HFFc6 (cell line): ENCODE results near the gene AQP1. TPM values are rescaled to one million over a fixed set of nuclear protein-coding genes. Genes with fewer than 3 reads are reported as not detected.

Experiments used
- DNase-seq: peaks from one replicate; pipeline ENCODE4 v3.0.0-alpha.2; 2018
- H3K27ac Mint-ChIP-seq: 2 replicates; pipeline ENCODE4 v1.8.0; 2020; ENCODE audit warnings: mild to moderate bottlenecking, mixed read lengths
- H3K27me3 Mint-ChIP-seq: 2 replicates; pipeline ENCODE4 v1.8.0; 2021; ENCODE audit warnings: mild to moderate bottlenecking, moderate library complexity, mixed read lengths; ENCODE audit not compliant: insufficient read depth
- H3K36me3 Mint-ChIP-seq: 2 replicates; pipeline ENCODE4 v1.8.0; 2021; ENCODE audit warnings: low read depth, mixed read lengths
- H3K4me1 Mint-ChIP-seq: 2 replicates; pipeline ENCODE4 v1.8.0; 2020; ENCODE audit warnings: low read depth, mixed read lengths
- H3K4me3 Mint-ChIP-seq: 2 replicates; pipeline ENCODE4 v1.8.0; 2020; ENCODE audit warnings: mild to moderate bottlenecking, moderate library complexity, mixed read lengths
- H3K9me3 Mint-ChIP-seq: 2 replicates; pipeline ENCODE4 v1.8.0; 2020; ENCODE audit warnings: mild to moderate bottlenecking, mixed read lengths
- total RNA-seq, 6 experiments: library from RNA; stranded (reverse); fragmentation: NEBNext Ultra II Directional; extraction: Animal tissue kit (Norgen Biotek cat#: 25700); gene quantifications; 2 replicates in 1 of 6; 3 replicates in 5 of 6; pipeline ENCODE4 v1.2.3, GENCODE V29; 2021
- TF ChIP-seq, protein P1 (sequence below): fragments of 200-600 bp; sonication (generic); IDR thresholded peaks from 2 replicates; pipeline ENCODE4 v1.5.0; 2021; ENCODE audit warnings: antibody characterized with exemption, mild to moderate bottlenecking

Gene AQP1
- total RNA-seq, 6 experiments from 2014 or later: 0.40 to 0.94 (median 0.57) TPM

DNA sequence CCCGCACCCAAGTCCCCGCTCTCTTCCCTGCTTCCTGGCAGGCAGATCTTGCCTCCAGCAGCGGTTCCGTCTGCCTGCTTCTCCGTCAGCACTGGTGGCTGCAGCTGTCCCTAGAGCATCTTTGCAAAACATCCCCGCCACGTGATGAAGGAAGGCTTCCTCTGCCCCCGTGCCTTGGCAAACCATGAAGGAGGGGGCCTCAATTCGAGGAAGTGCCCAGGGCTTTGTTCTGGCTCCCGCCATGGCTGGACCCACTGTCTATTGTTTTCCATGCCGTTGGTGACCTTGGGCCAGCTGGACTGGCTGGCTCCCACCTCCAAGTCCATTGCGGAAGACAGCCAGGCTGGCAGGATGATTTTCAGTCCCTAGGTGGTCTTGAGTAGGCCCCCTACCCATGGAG lies 13.2 kb upstream of the AQP1 start:
- no peak overlapping the region for H3K27ac Mint-ChIP-seq
- no peak overlapping the region for H3K4me3 Mint-ChIP-seq
- TF ChIP-seq, protein P1, sequence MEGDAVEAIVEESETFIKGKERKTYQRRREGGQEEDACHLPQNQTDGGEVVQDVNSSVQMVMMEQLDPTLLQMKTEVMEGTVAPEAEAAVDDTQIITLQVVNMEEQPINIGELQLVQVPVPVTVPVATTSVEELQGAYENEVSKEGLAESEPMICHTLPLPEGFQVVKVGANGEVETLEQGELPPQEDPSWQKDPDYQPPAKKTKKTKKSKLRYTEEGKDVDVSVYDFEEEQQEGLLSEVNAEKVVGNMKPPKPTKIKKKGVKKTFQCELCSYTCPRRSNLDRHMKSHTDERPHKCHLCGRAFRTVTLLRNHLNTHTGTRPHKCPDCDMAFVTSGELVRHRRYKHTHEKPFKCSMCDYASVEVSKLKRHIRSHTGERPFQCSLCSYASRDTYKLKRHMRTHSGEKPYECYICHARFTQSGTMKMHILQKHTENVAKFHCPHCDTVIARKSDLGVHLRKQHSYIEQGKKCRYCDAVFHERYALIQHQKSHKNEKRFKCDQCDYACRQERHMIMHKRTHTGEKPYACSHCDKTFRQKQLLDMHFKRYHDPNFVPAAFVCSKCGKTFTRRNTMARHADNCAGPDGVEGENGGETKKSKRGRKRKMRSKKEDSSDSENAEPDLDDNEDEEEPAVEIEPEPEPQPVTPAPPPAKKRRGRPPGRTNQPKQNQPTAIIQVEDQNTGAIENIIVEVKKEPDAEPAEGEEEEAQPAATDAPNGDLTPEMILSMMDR: no peak
- DNase-seq: no peak
- peaks cover 44% of the 10 kb centered on the region for H3K27me3 Mint-ChIP-seq
- H3K36me3 Mint-ChIP-seq: no peaks in the 10 kb centered on the region
- no peaks in the 10 kb centered on the region for H3K4me1 Mint-ChIP-seq
- H3K9me3 Mint-ChIP-seq: no peaks in the 10 kb centered on the region

DNA sequence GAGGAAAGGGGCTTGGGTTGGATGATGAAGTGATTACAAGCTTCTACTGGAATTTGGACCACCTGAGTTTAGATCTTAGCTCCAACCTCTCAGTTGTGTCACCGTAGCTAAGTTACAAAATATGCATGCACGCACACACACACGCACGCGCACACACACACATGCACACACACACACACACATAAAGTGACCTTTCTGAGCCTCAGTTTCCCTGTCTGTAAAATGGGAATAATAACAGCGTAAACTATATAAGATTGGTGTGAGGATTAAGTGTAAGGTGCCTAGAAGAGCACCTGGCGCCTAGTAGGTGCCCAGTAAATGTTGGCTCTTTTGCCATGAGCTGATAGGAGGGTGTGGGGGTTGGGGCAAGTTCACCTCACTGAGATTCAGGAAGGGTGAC lies 12.6 kb upstream of the AQP1 start:
- no peaks in the 10 kb centered on the region for H3K36me3 Mint-ChIP-seq
- H3K4me3 Mint-ChIP-seq: no peak overlapping the region
- peaks cover 39% of the 10 kb centered on the region for H3K27me3 Mint-ChIP-seq
- H3K4me1 Mint-ChIP-seq: no peaks in the 10 kb centered on the region
- H3K27ac Mint-ChIP-seq: no peak overlapping the region
- no peak for DNase-seq
- H3K9me3 Mint-ChIP-seq: no peaks in the 10 kb centered on the region
- TF ChIP-seq, protein P1: no peak

DNA sequence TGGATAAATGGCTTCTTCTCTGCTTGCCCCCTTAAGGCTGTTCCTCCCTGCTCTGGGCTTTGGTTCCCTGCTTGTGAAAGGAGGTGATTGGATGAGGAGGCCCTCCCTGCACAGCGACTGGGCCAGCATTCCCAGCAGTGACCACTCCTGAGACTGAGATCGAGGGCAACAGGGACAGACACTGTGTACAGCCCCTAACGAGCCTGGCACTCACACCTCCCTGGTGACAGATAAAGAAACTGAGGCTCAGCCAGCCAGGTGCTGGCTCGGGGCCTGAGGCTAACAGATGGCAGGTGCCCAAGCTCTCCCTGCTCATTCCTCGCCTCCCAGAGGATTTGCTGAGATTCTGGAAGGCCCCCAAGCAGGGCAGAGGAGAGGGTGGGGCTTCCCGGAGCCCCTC lies 12.0 kb upstream of the AQP1 start:
- Mint-ChIP-seq H3K27me3 (peaks cover 36% of the 10 kb centered on the region), H3K4me3 (no peak overlapping the region), H3K27ac (no peak overlapping the region), H3K36me3 (no peaks in the 10 kb centered on the region), H3K9me3 (no peaks in the 10 kb centered on the region), H3K4me1 (no peaks in the 10 kb centered on the region)
- TF ChIP-seq, protein P1: no peak
- DNase-seq: no peak

DNA sequence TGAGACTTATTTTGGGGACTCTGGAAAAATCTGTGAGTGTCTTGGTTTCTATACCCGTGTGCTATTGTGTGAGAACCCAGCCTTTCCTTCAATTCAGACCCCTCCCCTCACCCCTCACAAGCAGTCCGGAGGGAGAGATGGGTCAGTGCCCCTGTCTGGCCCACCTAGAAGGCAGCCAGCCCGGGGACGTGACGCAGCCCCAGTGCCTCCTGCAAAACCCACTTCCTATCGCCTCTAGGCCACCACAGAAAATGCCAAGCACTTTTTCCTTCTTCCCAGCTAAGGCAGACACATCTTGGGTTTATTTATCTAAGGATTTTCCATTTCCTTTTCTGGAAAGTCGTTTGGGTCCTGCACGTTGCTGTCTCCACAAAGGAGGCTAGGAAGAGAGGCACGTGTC lies 11.6 kb upstream of the AQP1 start:
- no peak overlapping the region for H3K27ac Mint-ChIP-seq
- no peaks in the 10 kb centered on the region for H3K36me3 Mint-ChIP-seq
- DNase-seq: no peak
- H3K4me3 Mint-ChIP-seq: no peak overlapping the region
- no peaks in the 10 kb centered on the region for H3K4me1 Mint-ChIP-seq
- TF ChIP-seq, protein P1: no peak
- peaks cover 34% of the 10 kb centered on the region for H3K27me3 Mint-ChIP-seq
- H3K9me3 Mint-ChIP-seq: no peaks in the 10 kb centered on the region

DNA sequence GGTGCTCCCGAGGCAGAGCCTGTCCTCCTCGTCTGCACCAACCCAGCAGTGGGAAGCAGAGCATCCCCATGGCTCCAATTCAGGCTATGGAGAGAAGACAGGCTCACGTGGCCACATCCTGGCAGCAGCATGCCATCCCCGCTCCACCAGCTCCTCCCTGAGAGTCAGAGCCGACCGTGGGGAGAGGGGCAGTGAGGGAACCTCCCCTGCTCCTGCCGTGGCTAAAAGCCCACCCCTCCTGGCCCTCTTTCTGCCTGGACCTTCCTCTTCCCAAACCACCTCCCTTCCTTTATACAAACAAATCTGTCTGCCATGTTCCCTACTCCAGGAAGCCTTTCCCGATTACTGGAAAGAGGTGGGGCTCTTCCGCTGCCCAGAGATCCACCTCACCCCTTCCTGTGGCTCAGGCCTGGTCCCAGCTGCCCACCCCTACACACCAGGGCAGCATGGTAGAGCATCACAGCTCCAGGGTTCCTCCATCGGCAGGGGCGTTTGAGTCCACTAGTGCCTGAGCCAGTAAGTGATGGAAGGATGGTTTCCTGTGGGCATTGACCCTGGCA lies 10.8 kb upstream of the AQP1 start:
- H3K27ac Mint-ChIP-seq: no peak overlapping the region
- TF ChIP-seq, protein P1: no peak
- no peaks in the 10 kb centered on the region for H3K9me3 Mint-ChIP-seq
- no peak overlapping the region for H3K4me3 Mint-ChIP-seq
- no peaks in the 10 kb centered on the region for H3K36me3 Mint-ChIP-seq
- H3K27me3 Mint-ChIP-seq: peaks cover 25% of the 10 kb centered on the region
- no peak for DNase-seq
- H3K4me1 Mint-ChIP-seq: peaks cover 5% of the 10 kb centered on the region; the same call in 1 of the 2 replicates

DNA sequence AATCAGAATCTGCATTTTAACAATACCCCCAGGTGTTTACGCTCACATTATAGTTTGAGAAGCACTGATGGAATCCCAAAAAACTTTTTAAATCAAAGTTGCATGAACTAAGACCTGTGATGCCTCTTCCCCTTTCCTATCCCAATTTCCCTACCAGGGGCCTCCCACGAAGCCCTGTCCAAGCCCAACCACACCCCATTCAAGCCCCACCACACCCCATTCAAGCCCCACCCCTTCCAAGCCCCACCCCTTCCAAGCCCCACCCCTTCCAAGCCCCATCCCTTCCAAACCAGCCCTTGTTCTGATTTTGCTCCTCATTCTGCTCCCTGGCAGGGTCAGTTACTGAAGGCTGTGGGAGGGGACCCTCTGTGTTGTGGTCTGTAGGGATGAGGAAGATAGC lies 9.8 kb upstream of the AQP1 start:
- no peaks in the 10 kb centered on the region for H3K9me3 Mint-ChIP-seq
- no peak overlapping the region for H3K27ac Mint-ChIP-seq
- H3K27me3 Mint-ChIP-seq: peaks cover 22% of the 10 kb centered on the region
- peaks cover 14% of the 10 kb centered on the region for H3K4me1 Mint-ChIP-seq
- TF ChIP-seq, protein P1: no peak
- no peaks in the 10 kb centered on the region for H3K36me3 Mint-ChIP-seq
- no peak for DNase-seq
- no peak overlapping the region for H3K4me3 Mint-ChIP-seq
